ENCODE measurements around the gene INTS11. TPM values are rescaled to one million over a fixed set of nuclear protein-coding genes. Genes with fewer than 3 reads are reported as not detected.

INTS11 gene
- total and polyA plus RNA-seq, 9 of the 15 experiments (the other 6 are each of a cell fraction or from before 2014, with no cell fraction given) = 3.6 to 183 (median 110) TPM

GRCh38 chr1:1315435-1315954, 9.0 kb downstream of the INTS11 start:
- H3K9me3 ChIP-seq (replicated peaks; ENCODE audit: control insufficient read depth, insufficient read depth, low read depth, low read length) = no peaks in the 10 kb centered on the region
- peaks cover 13% of the 10 kb centered on the region for H3K9me1 ChIP-seq (ENCODE audit: control insufficient read depth, insufficient read depth, low read length)
- H3K36me3 ChIP-seq (ENCODE audit: control insufficient read depth, insufficient read depth, low read length) = peaks cover 89% of the 10 kb centered on the region
- POLR2A ChIA-PET = interaction anchor here (0.6 to 1.3 kb wide), 4 partner anchors 8 to 37 kb away, joined by 3 to 5 read pairs (median 3); no protein-coding TSS in a partner anchor
- peak overlapping the region; percentile 13 to 84; a peak in 2 of 4 replicates for H3K9ac ChIP-seq (ENCODE audit: insufficient read depth in 1 of 2, low read depth in 2 of 2, low read length in 2 of 2)
- in situ Hi-C loops (cut with MboI) = no loop called here
- H3K79me2 ChIP-seq (ENCODE audit: control insufficient read depth, insufficient read depth, low read length) = peaks cover 36% of the 10 kb centered on the region
- DNase-seq (ENCODE audit: extremely low read depth in 1 of 4, low spot score in 3 of 4) (peak; percentile 75 to 79 (median 78)), FAIRE-seq (peak; percentile 66), ATAC-seq (peak; percentile 62)
- no TSS peak for BruUV-seq (replicated peaks)
- H3K4me1 ChIP-seq (replicated peaks in 1 of 2; ENCODE audit: control insufficient read depth in 2 of 2, insufficient read depth in 2 of 2, low read length in 2 of 2) = peaks cover 27 to 88% of the 10 kb centered on the region in 2 experiments
- CTCF ChIA-PET (ENCODE audit: low intra/inter-chr PET ratio) = no interaction called here
- H2AFZ ChIP-seq (ENCODE audit: low read depth, low read length) = no peak overlapping the region
- peak overlapping the region; percentile 64 for H3K27ac ChIP-seq (ENCODE audit: extremely low read depth, low read depth, low read length)
- H3K4me2 ChIP-seq (ENCODE audit: insufficient read depth, low read length) = no peak overlapping the region; the same call in 1 of the 2 replicates
- no peak overlapping the region for H3K4me3 ChIP-seq
- WGBS (ENCODE audit: insufficient coverage, low coverage, missing lambda C conversion rate) = 39% methylated on average over 8 of the region's 26 CpGs
- peaks cover 28% of the 10 kb centered on the region for H4K20me1 ChIP-seq (replicated peaks; ENCODE audit: control insufficient read depth, insufficient read depth, low read length)
- H3K27me3 ChIP-seq (ENCODE audit: control insufficient read depth in 2 of 2, insufficient read depth in 2 of 2, low read length in 2 of 2) = no peaks in the 10 kb centered on the region
- intact Hi-C loops (cut with micrococcal nuclease) = no loop called here
- TF ChIP-seq E2F6 (IDR thresholded peaks at IDR 0.05; ENCODE audit: borderline replicate concordance in 1 of 2, extremely low read depth in 1 of 2, insufficient read depth in 1 of 2, insufficient read length in 1 of 2, low read depth in 1 of 2, low read length in 1 of 2, poor library complexity in 1 of 2, severe bottlenecking in 1 of 2) (peak in 1 of 2 experiments; percentile 38), ZKSCAN1 (IDR thresholded peaks at IDR 0.05; ENCODE audit: low read depth, low read length) (peak; percentile 69; the same call in 1 of the 2 replicates), MAZ (CRISPR knock-in tag; conservative IDR thresholded peaks at IDR 0.05 in 1 of 2, IDR thresholded peaks at IDR 0.05 in 1 of 2) (0 out of 4 replicates have a peak, but pooled peaks of 1 of the 2 experiments have one; percentile 2), ZNF785 (CRISPR knock-in tag; IDR thresholded peaks at IDR 0.05) (no peak), JUND (IDR thresholded peaks at IDR 0.05; ENCODE audit: borderline replicate concordance, low read depth, low read length) (no peak), JUND (tag; IDR thresholded peaks at IDR 0.05; ENCODE audit: borderline replicate concordance, low read depth, low read length) (no peak), MCM2 (IDR thresholded peaks at IDR 0.05; ENCODE audit: low read depth) (no peak), YY1 (IDR thresholded peaks at IDR 0.05; ENCODE audit: borderline replicate concordance in 1 of 3, control insufficient read depth in 1 of 3, extremely low read depth in 1 of 3, insufficient read depth in 3 of 3, insufficient read length in 1 of 3, insufficient replicate concordance in 2 of 3, low read depth in 1 of 3, low read length in 2 of 3) (peak in 1 of 3 experiments; percentile 81), HIVEP1 (CRISPR knock-in tag; IDR thresholded peaks at IDR 0.05) (peak; percentile 13; the same call in 1 of the 2 replicates), POLR2AphosphoS2 (IDR thresholded peaks at IDR 0.05; ENCODE audit: low read length) (peak; percentile 26; the same call in 1 of the 2 replicates), EGR1 (conservative IDR thresholded peaks at IDR 0.05) (peak; percentile 45), MCM7 (IDR thresholded peaks at IDR 0.05) (no peak), BCL6 (CRISPR knock-in tag; IDR thresholded peaks at IDR 0.05) (no peak), SIN3A (IDR thresholded peaks at IDR 0.05; ENCODE audit: borderline replicate concordance in 2 of 2, control insufficient read depth in 1 of 2, low read depth in 2 of 2, low read length in 2 of 2) (0 out of 4 replicates have a peak, but pooled peaks of 1 of the 2 experiments have one; percentile 17), E2F3 (CRISPR knock-in tag; IDR thresholded peaks at IDR 0.05) (no peak), HDAC6 (IDR thresholded peaks at IDR 0.05; ENCODE audit: low read depth, low read length) (no peak)
- TF ChIP-seq, protein P1, sequence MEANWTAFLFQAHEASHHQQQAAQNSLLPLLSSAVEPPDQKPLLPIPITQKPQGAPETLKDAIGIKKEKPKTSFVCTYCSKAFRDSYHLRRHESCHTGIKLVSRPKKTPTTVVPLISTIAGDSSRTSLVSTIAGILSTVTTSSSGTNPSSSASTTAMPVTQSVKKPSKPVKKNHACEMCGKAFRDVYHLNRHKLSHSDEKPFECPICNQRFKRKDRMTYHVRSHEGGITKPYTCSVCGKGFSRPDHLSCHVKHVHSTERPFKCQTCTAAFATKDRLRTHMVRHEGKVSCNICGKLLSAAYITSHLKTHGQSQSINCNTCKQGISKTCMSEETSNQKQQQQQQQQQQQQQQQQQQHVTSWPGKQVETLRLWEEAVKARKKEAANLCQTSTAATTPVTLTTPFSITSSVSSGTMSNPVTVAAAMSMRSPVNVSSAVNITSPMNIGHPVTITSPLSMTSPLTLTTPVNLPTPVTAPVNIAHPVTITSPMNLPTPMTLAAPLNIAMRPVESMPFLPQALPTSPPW (CRISPR knock-in tag; IDR thresholded peaks at IDR 0.05) = peak; percentile 79

Measured in K562 (cell line).